Measurements from ENCODE around the gene DHX15. TPM values are rescaled to one million over a fixed set of nuclear protein-coding genes. Genes with fewer than 3 reads are reported as not detected.

DHX15 gene
- total RNA-seq, 1 donor from 2014 or later: 188 TPM

GRCh38 chr4:24583451-24584210 is 723 bp downstream of the DHX15 start:
- FAIRE-seq: no peak

GRCh38 chr4:24582235-24582832 is 2.0 kb downstream of the DHX15 start:
- no peak for FAIRE-seq
- DNase-seq (ENCODE audit: low spot score in 2 of 2): no peak

More at GRCh38 chr4:24583451-24584210, 723 bp downstream of the DHX15 start:
- peak; percentile 55 to 56 for DNase-seq (ENCODE audit: low spot score in 2 of 2)

DNA sequence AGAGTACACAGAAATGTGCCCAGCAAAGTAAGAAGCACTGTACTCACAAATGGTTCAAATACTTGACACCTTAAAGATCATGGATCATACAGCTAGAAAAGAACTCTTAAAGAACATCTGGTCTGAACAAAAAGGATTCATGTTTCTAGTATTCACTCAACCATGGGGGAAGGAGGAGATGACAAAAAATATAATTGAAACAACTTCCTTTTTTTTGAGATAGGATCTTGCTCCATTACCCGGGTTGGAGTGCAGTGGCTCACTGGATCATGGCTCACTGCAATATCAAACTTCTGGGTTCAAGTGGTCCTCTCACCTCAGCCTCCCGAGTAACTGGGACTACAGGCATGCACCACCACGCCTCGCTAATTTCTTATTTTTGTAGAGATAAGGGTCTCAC is 6.0 kb downstream of the DHX15 start:
- no peak for DNase-seq (ENCODE audit: low spot score in 2 of 2)
- FAIRE-seq: no peak

DNA sequence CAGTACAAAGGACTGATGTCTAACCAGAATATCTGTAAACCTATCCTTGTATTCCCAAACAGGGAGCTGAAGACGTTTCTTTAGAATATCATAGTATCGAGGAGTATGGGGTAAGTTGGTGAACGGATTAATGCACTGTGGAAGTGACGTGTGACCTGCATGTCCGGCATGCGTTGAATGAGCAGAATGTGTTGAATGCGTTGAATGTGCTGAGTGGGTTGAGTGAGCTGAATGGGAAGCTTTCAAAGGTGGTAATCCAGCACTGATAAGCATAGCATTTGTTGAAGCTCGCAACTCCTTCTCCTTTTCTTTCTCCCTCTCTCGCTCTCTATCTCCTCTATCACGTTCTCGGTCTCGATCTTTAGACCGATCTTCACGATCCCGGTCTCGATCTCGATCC is 8.1 kb downstream of the DHX15 start:
- FAIRE-seq: no peak
- DNase-seq (ENCODE audit: low spot score in 2 of 2): no peak

- FAIRE-seq: no peak
- DNase-seq (ENCODE audit: low spot score in 2 of 2): no peak
These were observed 10.1 kb downstream of the DHX15 start for GRCh38 chr4:24574236-24574635.

GRCh38 chr4:24573582-24573981 is 10.8 kb downstream of the DHX15 start:
- DNase-seq (ENCODE audit: low spot score in 2 of 2): no peak
- FAIRE-seq: no peak

DNA sequence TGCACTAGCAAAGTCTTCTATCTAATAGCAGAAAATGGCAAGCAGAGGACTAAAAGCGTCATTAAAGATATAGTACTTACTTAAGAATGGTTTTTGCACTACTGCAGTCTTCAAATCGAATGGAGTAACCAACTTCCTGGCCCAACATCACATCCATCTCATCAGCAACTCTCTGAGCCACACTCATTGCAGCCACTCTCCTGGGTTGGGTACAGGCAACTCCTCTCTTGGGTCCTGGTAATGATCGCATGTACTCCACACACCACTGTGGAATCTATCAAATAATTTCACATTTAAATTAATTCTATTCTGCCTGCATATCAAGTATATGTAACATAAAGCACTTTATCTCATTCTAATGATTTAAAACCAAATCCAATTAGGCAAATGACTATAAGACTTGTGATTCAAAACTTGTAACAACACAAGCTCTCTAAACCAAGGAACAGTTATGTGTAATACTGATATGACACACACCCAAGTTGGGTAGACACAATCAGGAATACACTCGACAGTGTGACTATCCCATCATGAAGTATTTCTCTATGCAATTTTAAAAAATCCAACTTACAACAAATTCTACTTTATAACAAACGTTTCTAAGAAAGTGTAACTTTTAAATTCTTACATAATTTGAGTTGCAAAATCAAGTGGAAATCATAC is 13.6 kb downstream of the DHX15 start:
- DNase-seq (ENCODE audit: low spot score in 2 of 2) (no peak), FAIRE-seq (no peak)

DNA sequence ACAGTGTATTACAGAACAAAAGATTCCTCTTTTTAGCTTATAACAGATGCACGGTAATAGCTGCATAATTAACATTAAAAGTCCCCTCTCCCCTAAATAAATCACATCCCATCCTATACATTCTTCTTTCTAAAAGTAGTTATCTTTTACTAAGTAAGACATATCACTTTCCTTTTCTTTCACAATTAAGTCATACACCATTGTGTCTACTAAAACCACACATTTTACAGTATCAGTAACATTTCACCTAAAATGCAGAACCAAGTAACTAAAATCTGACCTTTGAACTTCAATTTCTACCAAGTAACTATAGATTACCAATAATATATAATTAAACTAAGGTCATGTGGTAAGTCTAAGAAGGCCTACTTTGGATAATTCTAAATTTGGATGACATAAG is 14.2 kb downstream of the DHX15 start:
- FAIRE-seq: no peak
- DNase-seq (ENCODE audit: low spot score in 2 of 2): no peak

GRCh38 chr4:24569662-24570061 is 14.7 kb downstream of the DHX15 start:
- no peak for FAIRE-seq
- DNase-seq (ENCODE audit: low spot score in 2 of 2): no peak

GRCh38 chr4:24568425-24568824 is 15.9 kb downstream of the DHX15 start:
- FAIRE-seq: no peak
- no peak for DNase-seq (ENCODE audit: low spot score in 2 of 2)

DNA sequence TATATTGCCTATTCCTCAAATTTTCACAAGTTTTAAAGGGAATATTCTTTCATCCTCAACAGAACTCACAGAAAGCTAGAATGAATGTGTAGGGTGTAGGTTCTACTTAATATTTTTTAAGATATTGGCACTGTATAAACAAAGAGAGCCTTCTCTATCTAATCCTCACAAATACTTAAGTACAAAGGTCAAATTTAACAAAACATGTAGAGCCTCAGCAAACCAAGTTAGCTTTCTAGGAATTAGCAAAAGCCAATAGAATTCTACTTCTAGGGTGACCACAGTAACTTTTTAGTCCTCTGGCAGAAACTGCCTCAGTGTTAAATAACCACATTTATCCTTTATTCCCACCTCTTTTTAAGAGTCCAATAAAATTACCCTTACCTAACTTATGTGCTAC is 19.3 kb downstream of the DHX15 start:
- DNase-seq (ENCODE audit: low spot score in 2 of 2): no peak
- FAIRE-seq: no peak

- no peak for DNase-seq (ENCODE audit: low spot score in 2 of 2)
- FAIRE-seq: no peak
These were observed 19.9 kb downstream of the DHX15 start for GRCh38 chr4:24564488-24564887.

DNA sequence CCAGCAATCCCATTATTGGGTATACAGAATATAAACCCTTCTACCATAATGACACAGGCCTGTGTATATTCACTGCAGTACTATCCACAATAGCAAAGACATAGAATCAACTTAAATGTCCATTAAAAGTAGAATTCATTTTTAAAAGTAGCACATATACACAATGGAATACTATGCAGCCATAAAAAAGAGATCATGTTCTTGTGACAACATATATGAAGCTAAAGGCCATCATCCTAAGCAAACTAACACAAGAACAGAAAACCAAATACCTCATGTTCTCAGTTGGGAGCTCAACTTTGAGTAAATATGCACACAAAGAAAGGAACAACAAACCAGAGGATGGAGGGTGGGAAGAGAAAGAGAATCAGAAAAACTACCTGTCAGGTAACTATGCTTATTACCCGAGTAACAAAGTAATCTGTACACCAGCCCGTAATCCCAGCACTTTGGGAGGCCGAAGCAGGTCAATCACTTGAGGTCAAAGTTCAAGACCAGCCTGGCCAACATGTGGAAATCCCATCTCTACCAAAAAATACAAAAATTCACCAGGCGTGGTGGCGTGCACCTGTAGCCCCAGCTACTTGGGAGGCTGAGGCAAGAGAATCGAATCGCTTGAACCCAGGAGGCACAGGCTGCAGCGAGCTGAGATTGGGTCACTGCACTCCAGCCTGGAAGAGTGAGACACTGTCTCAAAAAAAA is 22.8 kb downstream of the DHX15 start:
- DNase-seq (ENCODE audit: low spot score in 2 of 2): no peak
- FAIRE-seq: no peak

- DNase-seq (ENCODE audit: low spot score in 2 of 2) (no peak), FAIRE-seq (no peak)
These were observed 23.4 kb downstream of the DHX15 start for GRCh38 chr4:24560868-24561368.

GRCh38 chr4:24559889-24560288 is 24.5 kb downstream of the DHX15 start:
- FAIRE-seq: peak; percentile 21
- no peak for DNase-seq (ENCODE audit: low spot score in 2 of 2)

GRCh38 chr4:24559032-24559821 is 25.1 kb downstream of the DHX15 start:
- FAIRE-seq (no peak), DNase-seq (ENCODE audit: low spot score in 2 of 2) (no peak)

GRCh38 chr4:24557026-24558025 is 27.0 kb downstream of the DHX15 start:
- FAIRE-seq (no peak), DNase-seq (ENCODE audit: low spot score in 2 of 2) (no peak)

DNA sequence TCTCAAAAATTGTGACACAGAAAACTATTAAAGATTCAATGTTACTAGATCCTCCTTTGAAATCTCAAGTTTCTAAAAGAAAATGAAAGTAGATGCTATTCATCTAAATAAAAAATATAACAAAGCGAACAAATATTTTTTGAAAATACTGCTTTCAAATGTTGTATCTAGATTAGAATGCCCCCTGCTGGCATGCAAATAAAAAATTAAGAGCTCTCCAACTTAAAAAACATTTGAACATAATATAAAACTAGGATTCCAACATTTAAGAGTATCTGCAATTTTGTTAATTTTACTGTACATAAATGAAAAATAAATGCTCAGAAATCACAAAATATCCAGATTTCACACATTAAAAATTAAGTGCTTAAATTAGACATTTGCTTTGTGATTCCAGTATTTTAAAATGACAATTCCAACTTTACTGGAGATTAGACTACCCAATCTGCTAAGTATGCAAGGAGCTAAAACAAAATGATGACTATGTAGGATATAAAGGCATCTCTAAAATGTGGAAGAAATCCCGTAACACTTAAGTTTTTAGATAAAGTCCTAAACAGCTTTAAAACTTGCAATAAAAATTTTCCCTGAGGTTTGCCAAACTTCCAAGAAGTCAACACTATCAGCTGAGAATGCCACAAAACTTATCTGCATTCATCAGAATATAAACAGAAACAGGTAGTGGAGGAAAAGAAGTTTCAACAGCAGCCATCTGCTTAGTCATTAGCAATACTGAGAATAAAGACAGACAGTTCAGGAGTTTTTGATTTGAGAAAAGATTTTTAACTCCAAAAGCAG is 32.7 kb downstream of the DHX15 start:
- DNase-seq (ENCODE audit: low spot score in 2 of 2): no peak
- FAIRE-seq: peak; percentile 90

Measured in frontal cortex (tissue), 4 donors.